ENCODE results near the gene DSPP. TPM values are rescaled to one million over a fixed set of nuclear protein-coding genes. Genes with fewer than 3 reads are reported as not detected.

Gene DSPP
- total and polyA plus RNA-seq, 2 of the 8 experiments (the other 6 are each of a cell fraction or from before 2014, with no cell fraction given), result not detected

GRCh38 chr4:87620086-87620485, 11.8 kb downstream of the DSPP start:
- Histone ChIP-seq H2AK5ac (ENCODE audit: low read depth, low read length) (no peak overlapping the region), H4K5ac (ENCODE audit: insufficient read length, low read depth, low read length) (no peak overlapping the region), H3K23me2 (ENCODE audit: low read depth, low read length) (no peaks in the 10 kb centered on the region), H2AFZ (ENCODE audit: low read length) (no peak overlapping the region), H4K8ac (ENCODE audit: extremely low read depth, insufficient read depth, low read length) (no peak overlapping the region), H2BK15ac (ENCODE audit: low read length) (no peak overlapping the region), H3K14ac (ENCODE audit: insufficient read length) (no peak overlapping the region), H3K27me3 (replicated peaks in 1 of 4; ENCODE audit: control insufficient read depth in 3 of 4, extremely low read depth in 1 of 4, insufficient read depth in 3 of 4, low read length in 3 of 4) (no peaks in the 10 kb centered on the region), H3K27ac (ENCODE audit: low read depth, low read length) (no peak overlapping the region), H3K79me2 (ENCODE audit: control insufficient read depth in 1 of 2, insufficient read depth in 2 of 2, low read length in 2 of 2) (no peaks in the 10 kb centered on the region), H3K4me2 (ENCODE audit: insufficient read depth in 1 of 2, low read depth in 2 of 2, low read length in 2 of 2) (no peak overlapping the region), H3K9ac (replicated peaks in 1 of 4; ENCODE audit: extremely low read depth in 1 of 4, low read depth in 3 of 4, low read length in 3 of 4) (no peak overlapping the region), H4K91ac (replicated peaks; ENCODE audit: insufficient read length, low read length) (no peak overlapping the region), H3K36me3 (ENCODE audit: control insufficient read depth in 2 of 4, insufficient read depth in 4 of 4, low read length in 3 of 4) (no peaks in the 10 kb centered on the region), H3K4ac (replicated peaks; ENCODE audit: insufficient read length, low read depth, low read length) (no peak overlapping the region), H3K18ac (ENCODE audit: extremely low read depth, low read length) (no peak overlapping the region), H3K56ac (replicated peaks; ENCODE audit: insufficient read length, low read depth, low read length) (no peak overlapping the region), H3K4me3 (ENCODE audit: extremely low read depth in 1 of 4, insufficient read depth in 2 of 4, low read depth in 3 of 4, low read length in 4 of 4) (no peak overlapping the region), H2BK12ac (ENCODE audit: low read depth, low read length) (no peak overlapping the region), H2BK20ac (ENCODE audit: low read length) (no peak overlapping the region), H4K20me1 (replicated peaks in 1 of 2; ENCODE audit: control insufficient read depth in 1 of 2, insufficient read depth in 2 of 2, low read length in 2 of 2) (no peaks in the 10 kb centered on the region), H3K79me1 (ENCODE audit: low read depth, low read length) (no peaks in the 10 kb centered on the region), H3K4me1 (replicated peaks in 1 of 4; ENCODE audit: control insufficient read depth in 3 of 4, insufficient read depth in 4 of 4, low read length in 3 of 4) (no peaks in the 10 kb centered on the region; a peak in 1 of 7 replicates), H2BK120ac (replicated peaks; ENCODE audit: low read depth, low read length) (no peak overlapping the region), H2BK5ac (ENCODE audit: low read depth, low read length) (no peak overlapping the region), H3K9me3 (ENCODE audit: insufficient read depth in 2 of 2, low read depth in 1 of 2, low read length in 1 of 2) (peaks cover 0 to 4% of the 10 kb centered on the region in 2 experiments; a peak in 1 of 4 replicates), H3K23ac (ENCODE audit: insufficient read length) (no peak overlapping the region)
- DNase-seq (ENCODE audit: low read depth in 1 of 2, low spot score in 2 of 2) (no peak), FAIRE-seq (no peak)
- ChIA-PET CTCF (ENCODE audit: partially characterized antibody) (no interaction called here), POLR2A (ENCODE audit: partially characterized antibody) (no interaction called here)
- 86% methylated on average over 6 of the region's 6 CpGs; no CpG with 5 or more reads in 1 of the 2 experiments for WGBS, 2 experiments (ENCODE audit: extremely low coverage in 1 of 2, insufficient coverage in 1 of 2, insufficient read length in 1 of 2, insufficient replicate concordance in 2 of 2, low coverage in 1 of 2, low lambda C conversion rate in 2 of 2, missing lambda C conversion rate in 1 of 2)
- no peak for TF ChIP-seq TAF1 (IDR thresholded peaks at IDR 0.05; ENCODE audit: low read depth, low read length)
- TF ChIP-seq SUZ12 (IDR thresholded peaks at IDR 0.05; ENCODE audit: low read length), result no peak
- TF ChIP-seq SIX5 (IDR thresholded peaks at IDR 0.05; ENCODE audit: low read depth, low read length), result no peak
- no peak for TF ChIP-seq SRF (IDR thresholded peaks at IDR 0.05; ENCODE audit: low read depth, low read length)
- no peak for TF ChIP-seq TBP (IDR thresholded peaks at IDR 0.05; ENCODE audit: low read depth, low read length)
- TF ChIP-seq HDAC2 (IDR thresholded peaks at IDR 0.05; ENCODE audit: borderline replicate concordance in 1 of 2, low read depth in 2 of 2, low read length in 2 of 2), result no peak
- no peak for TF ChIP-seq BACH1 (IDR thresholded peaks at IDR 0.05; ENCODE audit: low read length)
- no peak for TF ChIP-seq RXRA (IDR thresholded peaks at IDR 0.05; ENCODE audit: insufficient read depth, low read depth, low read length)
